ENCODE data around the gene IGF2BP1. TPM values are rescaled to one million over a fixed set of nuclear protein-coding genes. Genes with fewer than 3 reads are reported as not detected.

The IGF2BP1 gene
- 1.9 TPM for total RNA-seq

DNA sequence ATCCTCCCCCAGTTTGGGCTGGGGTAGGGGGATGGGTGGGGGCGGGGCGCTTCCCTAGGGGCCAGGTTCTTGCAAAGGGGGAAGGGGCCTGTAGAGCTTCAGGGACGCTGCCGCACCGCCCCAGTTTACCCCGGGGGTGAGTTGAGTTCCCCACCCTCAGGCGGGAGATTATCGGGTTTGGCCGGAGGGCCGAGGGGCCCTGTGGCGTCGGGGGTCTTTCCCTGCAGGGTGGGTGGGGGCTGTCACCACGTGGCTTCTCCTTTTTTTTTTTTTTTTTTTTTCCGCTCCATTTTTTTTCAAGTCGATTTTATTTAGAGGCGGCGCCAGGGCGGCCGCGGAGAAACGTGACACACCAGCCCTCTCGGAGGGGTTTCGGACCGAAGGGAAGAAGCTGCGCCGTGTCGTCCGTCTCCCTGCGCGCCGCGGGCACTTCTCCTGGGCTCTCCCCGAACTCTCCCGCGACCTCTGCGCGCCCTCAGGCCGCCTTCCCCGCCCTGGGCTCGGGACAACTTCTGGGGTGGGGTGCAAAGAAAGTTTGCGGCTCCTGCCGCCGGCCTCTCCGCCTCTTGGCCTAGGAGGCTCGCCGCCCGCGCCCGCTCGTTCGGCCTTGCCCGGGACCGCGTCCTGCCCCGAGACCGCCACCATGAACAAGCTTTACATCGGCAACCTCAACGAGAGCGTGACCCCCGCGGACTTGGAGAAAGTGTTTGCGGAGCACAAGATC lies at the start of gene IGF2BP1:
IGF2BP1 (plus strand) TSS at position 283 of the 724 bp plus-strand sequence; CDS start at position 644, 361 bp downstream.
- no peak for DNase-seq

DNA sequence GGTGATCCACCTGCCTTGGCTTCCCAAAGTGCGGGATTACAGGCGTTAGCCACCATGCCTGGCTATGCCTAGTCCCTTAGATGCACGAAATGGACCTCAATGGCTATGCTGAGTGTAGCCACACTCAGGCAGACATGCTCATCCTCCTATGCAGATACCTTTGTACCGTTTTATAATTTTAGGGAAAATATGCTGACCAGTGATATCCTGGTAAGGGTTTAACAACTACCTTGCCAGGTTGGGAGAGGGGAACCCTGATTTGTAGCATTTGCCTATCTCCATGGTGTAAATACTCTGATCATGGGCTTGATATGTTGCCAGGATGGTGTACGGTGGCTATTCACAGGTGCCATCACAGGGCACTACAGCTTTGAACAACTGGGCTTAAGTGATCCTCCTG lies 45.6 kb upstream of the IGF2BP1 start:
- DNase-seq: no peak

DNA sequence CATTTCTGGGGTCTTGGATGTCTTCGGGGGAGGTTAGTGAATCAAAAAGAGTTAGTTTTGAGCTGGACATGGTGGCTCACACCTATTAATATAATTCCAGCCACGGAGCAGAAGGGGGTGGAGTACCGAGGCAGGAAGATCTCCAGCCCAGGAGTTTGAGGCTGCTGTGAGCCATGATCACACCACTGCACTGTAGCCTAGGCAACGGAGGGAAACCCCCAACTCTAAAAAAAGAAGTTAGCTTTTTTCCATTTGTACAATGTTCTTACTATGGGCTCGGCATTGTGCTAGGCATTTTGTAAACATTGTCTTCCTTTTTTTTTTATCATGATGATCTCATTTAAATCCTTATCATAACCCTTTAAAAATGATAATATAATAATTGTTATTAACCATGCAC lies 44.3 kb upstream of the IGF2BP1 start:
- no peak for DNase-seq

DNA sequence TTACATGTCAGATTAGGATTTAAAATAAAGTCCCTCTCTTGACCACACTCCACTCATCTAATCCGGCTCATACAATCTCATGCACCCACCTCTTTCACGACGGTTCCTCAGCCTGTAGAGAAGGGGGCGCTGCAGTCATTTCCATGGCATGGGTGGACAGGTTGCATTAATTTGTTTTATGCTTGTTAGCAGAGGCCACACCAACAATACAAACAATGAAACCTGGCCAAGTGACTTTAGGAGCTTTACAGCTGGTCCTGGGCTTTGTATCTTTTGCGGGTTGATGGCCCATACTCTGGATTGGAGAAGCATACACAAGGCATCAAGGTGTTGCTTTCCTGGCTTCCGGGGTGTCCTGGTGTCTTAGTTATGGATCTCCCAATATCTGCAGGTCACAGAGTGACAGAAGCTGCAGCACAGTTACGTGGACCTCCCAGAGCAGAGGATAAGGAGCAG lies 42.9 kb upstream of the IGF2BP1 start:
- no peak for DNase-seq

DNA sequence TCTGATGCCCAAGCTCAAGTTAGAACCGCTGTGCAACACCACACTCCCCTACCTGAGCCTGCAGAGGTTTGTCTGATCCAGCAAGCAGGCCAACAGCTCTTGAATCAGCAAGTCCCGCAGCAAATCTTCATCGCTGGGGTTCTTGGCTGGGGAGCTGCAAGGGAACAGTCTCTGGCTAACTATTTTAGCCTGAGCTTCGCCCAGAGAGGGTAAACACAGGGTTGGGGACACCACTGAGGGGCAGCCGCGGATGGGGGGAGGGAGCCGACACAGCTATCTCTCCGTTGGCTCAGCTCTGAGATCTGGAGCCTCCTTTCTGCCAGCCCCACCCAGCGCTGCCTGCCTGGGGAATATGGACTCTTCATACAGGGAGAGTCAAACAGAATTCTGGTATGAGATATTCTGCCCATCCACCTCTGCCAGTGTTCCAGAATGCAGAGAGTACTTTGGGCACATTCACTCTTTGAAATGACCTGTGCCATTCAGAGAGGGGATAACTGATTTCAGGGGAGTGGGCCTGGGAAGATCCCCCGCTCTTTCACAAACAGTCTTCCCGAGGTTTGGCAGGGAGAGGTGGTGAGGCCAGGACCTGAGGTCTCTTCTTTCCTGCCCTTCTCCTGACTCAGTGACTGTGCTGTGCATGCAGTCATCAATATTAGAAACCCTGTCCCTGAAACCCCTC lies 36.2 kb upstream of the IGF2BP1 start:
- no peak for DNase-seq

DNA sequence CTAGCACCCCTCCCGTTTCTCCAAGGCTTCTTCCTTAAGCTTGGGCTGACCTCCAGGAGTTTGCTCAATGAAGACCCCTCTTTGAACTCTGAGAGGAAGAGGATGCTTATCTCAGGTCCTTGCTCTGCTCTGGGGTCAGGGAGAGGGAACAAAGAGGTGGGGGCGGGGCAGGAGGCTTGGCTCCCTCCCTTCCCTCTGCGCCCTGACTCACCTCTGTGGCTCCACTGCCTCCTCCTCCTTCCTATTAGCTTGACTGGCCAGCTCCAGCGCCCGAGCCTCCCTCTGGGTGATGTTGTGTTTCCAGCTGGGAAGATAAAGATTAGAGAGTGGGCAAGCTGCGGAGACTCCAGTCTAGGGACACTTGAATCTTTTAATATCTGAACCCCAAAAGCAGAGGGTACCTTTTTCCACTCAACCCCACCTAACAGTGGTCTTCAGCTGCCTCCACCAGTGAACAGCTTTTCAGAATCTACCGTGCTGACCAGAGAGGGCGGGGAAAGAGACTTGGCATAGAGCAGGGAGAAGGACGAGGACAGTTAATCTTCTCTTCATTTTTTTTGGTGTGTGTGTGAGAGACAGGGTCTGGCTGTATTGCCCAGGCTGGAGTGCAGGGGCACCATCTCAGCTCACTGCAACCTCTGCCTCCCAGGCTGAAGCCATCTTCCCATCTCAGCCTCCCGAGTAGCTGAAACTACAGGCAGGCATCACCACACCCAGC lies 35.5 kb upstream of the IGF2BP1 start:
- DNase-seq: no peak

DNA sequence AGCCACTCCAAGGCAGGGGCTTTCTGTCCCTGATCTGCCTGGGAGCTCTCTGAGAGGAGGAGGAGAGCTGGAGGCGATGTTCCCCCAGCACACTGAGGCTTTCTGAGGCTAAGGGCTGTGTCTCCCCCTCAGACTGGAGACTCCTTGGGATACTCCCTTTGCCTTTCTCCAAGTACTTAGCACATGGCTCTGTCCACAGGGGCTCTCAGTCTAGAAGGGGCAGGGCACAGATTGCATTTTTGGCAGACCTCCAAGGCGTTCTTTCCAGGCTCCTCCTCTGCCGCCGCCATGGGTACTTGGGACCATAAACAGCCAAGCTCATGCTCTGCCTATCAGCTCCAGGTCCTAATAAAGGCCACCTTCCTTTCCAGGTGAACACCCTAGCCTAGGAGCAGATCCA lies 27.0 kb upstream of the IGF2BP1 start:
- no peak for DNase-seq

DNA sequence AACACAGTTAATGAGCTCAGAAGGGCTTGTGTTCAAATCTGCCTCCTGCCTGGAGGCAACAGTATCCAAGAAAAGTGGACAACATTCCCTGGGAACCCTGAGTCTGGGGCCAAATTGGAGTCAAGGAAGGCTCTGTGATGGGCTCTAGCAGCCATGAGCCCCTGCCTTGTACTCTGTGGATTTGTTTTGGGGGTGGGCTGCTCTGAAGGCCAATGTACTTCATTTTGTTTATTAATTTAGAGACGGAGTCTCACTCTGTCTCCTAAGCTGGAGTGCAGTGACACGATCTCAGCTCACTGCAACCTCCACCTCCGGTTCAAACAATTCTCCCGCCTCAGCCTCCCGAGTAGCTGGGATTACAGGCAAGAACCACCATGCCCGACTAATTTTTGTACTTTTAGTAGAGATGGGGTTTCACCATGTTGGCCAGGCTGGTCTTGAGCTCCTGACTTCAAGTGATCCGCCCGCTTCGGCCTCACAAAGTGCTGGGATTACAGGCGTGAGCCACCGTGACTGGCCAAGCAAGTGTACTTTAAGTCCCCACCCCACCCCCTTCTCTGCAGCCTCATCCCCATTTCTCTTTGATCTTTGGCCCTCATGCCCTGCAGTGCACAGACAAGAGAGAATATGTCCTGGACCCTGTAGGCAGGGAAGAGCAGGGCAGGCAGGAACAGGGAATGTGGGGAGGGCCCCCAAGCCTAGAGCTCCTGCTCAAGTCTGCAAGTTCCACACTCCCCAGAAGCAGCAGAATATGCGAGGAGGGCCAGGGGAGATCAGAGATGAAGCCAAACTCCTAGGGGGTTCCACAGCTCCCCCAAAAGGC lies 26.1 kb upstream of the IGF2BP1 start:
- DNase-seq: no peak

DNA sequence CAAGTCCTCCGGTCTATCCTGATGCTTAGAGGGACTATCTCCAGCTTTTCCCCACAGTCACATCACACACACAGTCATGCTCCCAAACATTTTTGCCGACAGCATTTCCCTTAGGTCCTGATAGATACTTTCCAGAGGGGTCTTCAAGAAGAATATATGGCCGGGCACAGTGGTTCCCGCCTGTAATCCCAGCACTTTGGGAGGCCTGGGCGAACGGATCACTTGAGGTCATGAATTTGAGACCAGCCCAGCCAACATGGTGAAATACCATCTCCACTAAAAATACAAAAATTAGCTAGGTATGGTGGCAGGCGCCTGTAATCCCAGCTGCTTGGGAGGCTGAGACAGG lies 24.5 kb upstream of the IGF2BP1 start:
- DNase-seq: no peak

DNA sequence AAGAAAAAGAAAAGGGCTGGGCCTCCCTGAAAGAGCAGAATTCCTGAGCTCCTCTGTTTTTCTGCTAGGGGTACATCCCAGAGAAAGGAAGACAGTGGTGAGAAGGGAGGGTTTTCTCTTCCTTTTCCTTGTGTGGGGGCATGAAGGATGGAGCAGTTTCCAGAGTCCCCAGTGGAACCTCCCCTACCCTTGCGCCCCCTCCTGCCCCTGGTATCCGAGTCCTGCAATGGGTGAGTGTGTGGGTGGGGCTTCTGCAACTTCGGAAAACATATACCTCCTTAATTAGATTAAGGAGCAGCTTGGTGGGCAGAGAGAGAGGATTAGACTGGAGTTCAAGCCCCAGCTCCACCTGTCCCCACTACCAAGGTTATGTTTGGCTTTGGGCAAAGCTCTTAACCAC lies 23.4 kb upstream of the IGF2BP1 start:
- DNase-seq: no peak

DNA sequence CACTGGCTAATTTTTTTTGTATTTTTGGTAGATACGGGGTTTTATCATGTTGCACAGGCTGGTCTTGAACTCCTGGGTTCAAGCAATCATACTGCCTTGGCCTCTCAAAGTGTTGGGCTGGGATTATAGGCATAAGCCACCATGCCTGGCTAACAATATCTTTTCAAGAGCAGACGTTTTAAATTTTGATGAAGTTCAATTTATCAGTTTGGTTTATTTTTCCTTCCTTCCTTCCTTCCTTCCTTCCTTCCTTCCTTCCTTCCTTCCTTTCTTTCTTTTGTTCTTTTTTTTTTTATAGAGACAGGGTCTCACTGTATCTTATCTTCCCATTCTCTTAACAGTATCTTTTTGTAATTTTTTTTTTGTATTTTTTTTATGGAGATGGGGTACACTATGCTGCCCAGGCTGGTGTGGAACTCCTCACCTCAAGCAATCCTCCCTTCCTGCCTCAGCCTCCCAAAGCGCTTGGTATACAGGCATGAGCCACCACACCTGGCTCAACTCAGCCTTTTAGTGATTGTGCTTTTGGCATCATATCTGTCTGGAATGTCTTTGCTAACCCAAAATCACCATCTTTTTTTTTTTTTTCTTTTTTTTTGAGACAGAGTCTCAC lies 15.2 kb upstream of the IGF2BP1 start:
- no peak for DNase-seq

DNA sequence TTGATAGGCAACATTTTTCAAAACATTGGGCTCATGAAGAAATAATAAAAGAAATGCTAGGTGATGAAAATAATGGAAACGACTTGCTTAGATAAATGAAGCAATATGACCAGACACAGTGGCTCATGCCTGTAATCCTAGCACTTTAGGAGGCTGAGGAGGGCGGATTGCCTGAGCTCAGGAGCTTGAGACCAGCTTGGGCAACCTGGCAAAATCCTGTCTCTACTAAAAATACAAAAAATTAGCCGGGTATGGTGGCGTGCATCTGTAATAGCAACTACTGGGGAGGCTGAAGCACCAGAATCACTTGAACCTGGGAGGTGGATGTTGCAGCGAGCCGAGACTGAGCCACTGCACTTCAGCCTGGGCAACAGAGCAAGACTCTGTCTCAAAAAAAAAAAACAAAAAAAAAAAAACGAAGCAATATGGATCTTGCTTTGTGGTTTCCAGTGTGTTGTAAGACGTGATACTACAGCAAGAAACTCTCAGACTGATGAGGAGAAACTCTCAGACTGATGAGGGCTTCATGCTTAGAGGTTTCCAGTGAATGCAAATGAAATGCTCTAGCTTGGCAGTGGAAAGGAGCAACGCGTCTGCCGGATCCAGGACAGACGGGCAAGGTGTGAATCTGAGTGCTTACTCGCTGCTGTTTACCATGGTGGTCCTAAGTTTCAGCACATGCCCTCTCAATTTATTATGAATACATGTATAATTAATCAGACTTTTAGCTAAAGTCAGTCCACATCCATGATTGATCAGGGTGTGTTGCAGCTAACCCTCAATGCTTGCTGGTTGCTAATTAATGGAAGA lies 11.5 kb upstream of the IGF2BP1 start:
- no peak for DNase-seq

DNA sequence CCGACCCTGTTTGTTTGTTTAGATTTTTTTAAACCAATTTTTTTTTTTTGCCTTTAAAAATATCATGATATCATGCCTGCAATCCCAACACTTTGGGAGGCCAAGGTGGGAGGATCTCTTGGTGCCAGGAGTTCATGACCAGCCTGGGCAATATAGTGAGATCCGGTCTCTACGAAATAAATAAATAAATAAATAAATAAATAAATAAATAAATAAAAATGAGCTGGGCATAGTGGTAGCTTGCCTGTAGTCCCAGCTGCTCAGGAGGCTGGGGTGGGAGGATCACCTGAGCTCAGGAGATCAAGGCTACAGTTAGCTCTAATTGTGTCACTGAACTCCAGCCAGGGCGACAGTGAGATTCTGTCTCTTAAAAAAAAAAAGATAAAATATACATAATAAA lies 8.1 kb upstream of the IGF2BP1 start:
- DNase-seq: no peak

DNA sequence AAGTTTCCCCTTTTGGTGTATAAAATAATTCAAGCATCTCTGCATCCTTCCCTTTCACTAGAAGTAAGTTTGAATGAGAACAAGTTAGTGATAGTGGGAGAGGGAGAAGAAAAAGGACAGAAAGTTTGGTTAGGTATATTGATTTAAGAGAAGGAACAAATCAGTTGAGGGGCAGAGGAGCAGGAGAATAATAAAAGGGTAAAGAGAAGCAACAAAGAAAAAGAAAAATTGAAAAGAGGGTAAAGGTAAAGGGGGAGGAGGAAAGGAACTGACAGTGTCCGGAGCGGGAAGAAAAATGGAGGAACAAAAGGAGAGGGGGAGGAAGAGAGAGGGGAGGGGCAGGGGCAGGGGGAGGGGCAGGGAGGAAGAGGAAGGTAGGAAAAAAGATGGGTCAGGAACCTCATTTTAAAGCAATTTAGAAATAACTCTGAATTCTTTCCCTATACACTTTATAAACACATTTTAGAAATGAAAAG lies 6.3 kb upstream of the IGF2BP1 start:
- no peak for DNase-seq

DNA sequence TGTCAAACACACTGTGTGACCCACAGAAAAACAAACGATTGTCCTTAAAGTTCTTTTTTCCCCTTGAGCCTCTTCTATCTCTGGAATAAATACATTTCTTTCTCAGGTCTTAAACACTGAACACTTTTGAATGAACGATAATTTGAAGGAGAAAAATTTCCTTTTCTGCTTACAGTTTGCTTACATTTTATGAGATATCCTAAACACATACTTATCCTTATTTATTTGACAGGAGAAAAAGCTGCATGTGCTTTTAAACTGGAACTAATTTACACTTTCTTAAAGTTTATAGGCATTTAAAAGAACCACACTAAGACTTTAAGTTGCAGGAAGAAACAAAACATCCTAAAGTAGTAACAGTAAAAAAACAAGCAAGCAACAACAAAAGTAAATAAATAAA lies 4.7 kb upstream of the IGF2BP1 start:
- DNase-seq: no peak

DNA sequence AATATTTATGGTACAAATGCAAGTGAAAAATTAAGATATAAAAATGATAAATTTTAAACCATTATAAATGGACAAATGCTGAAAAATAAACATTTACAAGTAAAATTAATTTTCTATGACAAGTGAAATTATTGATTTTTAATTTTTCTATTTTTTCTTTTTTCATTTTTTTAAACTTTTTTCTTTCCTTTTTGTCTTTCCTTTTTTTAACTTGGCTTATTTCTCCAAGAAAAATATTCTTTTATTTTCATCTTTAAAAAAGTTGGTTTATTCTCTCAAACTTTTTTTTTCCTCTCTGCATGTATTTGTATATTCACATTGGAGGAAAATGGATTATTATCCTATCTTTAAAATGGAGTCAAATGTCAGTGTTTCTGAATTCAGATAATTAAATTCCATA lies 3.9 kb upstream of the IGF2BP1 start:
- DNase-seq: no peak

DNA sequence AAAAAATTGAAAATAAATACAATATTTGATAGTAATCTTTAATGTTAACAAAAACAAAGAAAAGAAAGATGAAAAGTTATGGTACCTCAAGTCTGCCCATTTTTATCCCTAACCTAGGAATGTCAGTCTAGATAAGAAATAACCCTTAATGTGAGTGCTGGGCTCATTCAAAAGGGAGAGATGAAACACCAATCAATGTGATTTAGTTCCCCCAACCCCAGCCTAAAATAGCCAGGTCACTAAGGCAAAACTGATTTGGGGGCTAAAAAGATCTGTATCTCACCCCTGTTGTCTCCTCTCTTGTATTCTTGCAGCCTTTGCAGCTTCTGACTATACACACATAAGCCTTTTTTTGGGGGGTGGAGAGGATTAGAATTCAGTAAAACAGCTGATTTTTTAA lies 3.2 kb upstream of the IGF2BP1 start:
- no peak for DNase-seq

DNA sequence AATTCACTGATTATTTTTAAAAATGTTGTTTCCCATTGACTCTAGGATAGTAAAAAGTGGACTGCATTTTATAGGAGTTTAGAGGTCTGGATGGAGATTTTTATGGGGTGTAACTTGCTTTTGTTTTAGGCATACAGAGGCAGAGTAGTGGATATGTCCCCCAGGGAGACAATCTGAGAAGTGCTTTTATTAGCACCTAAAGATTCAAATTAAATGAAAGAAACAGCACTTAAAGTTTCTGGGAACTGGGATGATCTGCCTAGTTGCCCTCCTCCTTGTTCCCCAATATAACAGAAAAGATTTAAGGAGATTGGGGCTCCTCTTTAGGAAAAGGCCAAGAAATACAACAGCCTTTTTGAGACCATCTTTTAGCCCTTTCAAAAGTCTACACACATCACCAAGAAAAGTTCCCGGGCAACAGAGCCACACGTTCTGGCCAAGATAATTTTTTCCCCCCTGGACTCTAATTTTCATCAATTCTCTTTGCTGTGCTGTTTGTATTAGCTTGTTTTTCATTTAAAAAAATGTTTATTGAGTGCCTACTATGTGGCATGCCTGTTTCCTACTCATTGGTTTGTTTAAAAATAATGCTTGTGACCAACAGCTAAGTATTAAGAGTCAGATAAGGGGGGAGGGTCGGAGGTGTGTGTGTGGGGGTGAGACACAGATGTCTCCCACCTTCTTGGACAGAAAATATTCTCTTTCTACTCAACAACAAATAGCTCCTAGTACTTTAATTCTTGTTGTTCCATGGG lies 2.5 kb upstream of the IGF2BP1 start:
- no peak for DNase-seq

DNA sequence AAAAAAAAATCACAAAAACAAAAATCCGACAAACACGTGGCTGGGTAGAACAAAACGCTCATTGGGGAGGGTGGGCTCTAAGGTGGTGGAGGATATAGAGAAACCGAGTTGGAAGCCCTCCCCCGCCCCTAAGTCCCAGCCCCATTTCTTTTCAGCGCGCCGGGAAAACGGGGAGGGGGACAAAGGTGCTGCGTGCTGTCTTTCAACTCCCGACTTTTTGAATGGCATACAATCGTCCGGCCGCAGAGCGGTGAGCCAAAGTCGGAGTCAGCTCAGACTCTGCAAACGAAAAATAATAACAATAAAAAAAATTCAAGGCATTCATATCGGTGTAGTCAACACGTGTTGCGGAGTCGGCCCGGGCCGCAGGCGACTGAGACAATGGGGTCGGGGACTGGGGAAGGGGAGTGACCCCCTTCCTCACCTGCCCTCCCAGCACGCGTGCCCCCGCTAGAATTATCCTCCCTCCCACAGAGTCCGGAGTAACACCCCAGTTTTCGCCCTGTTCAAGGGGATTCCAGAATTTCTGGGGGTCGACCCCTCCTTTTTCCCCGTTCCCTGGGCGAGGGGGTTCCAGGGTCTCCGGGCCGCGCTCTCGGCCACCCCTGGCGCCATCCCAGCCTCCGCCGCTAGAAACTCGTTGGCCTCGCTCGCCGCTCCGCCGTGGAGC lies 1.7 kb upstream of the IGF2BP1 start:
- DNase-seq: no peak
